Measurements from ENCODE around the gene WSCD1.

DNA sequence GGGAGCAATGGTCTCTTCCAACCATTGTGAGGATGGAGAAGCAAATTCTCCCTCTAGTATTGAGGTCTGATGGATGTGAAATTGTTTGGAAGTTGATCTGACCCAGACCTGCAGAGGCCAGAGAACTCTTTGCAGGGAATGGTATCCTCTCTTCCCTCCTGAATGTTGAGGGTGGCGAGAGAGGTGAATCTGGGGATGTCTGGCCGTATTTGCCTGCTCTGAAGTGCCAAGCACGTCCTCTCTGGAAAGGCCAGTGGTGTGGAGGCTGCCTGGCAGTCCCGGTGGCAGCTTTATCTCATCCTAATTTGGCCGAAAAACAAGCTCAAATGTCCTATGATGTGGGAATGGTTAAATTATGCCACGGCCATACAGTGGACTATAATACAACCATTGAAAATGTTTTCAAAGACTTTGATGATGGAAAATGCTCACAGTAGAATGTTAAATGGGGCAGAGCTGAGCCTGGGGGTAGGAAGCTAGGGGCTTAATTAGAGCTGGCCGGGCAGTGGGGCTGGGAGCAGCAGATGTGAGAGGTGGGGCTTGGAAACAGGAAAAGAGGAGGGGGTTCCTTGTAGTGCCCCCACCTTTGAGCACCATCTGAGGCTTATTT is 30.8 kb downstream of the WSCD1 start:
- TF ChIP-seq, protein P1, sequence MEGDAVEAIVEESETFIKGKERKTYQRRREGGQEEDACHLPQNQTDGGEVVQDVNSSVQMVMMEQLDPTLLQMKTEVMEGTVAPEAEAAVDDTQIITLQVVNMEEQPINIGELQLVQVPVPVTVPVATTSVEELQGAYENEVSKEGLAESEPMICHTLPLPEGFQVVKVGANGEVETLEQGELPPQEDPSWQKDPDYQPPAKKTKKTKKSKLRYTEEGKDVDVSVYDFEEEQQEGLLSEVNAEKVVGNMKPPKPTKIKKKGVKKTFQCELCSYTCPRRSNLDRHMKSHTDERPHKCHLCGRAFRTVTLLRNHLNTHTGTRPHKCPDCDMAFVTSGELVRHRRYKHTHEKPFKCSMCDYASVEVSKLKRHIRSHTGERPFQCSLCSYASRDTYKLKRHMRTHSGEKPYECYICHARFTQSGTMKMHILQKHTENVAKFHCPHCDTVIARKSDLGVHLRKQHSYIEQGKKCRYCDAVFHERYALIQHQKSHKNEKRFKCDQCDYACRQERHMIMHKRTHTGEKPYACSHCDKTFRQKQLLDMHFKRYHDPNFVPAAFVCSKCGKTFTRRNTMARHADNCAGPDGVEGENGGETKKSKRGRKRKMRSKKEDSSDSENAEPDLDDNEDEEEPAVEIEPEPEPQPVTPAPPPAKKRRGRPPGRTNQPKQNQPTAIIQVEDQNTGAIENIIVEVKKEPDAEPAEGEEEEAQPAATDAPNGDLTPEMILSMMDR (IDR thresholded peaks at IDR 0.05), result no peak
- TF ChIP-seq POLR2A (IDR thresholded peaks at IDR 0.05) (no peak), POLR2AphosphoS5 (IDR thresholded peaks at IDR 0.05) (no peak)

All from upper lobe of left lung (tissue), 4 donors.